ENCODE results near the gene ODF2L. TPM values are rescaled to one million over a fixed set of nuclear protein-coding genes. Genes with fewer than 3 reads are reported as not detected.

ODF2L gene
- total RNA-seq, 4 donors from 2014 or later = 9.2 to 30.8 (median 21.4) TPM

DNA sequence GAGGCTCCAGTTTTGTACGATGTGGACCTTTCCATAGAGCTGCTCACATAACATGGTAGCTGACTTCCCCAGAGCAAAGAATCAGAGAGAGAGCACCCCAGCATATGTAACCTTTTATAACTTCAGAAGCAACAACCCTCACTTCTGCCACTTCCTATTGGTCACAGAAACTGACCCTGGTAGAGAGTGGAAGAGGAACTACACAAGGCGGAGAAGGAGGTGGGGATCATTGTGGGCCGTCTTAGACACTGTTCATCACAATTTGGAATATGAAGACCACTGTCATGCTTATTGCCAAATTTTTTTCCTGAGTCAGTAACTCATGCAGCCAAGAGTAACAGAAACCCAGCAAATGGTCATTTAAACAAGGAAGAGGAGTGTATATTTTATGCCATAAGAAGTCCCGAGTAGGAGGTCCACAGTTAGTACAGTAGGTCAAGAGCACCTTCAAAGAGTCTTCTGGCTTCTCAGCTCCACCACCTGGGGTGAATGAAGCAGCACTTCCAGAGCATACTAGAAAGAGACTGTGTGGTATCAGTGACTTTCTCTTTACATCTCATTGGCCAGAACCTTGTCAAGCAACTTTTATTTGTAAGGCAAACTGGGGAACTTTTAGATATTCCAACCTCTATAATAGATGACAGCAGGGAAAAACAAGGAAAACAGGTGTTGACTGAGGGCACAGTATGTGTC lies 71.8 kb downstream of the ODF2L start:
- ATAC-seq = no peak
- 77 to 93% methylated on average over 4 of the region's 4 CpGs for WGBS, 2 donors (ENCODE audit: low coverage in 1 of 2)
- Histone ChIP-seq H3K4me3 (no peak overlapping the region), H3K4me1 (no peaks in the 10 kb centered on the region), H3K36me3 (no peaks in the 10 kb centered on the region), H3K9me3 (no peaks in the 10 kb centered on the region), H3K27ac (no peak overlapping the region), H3K27me3 (no peaks in the 10 kb centered on the region)
- no peak for TF ChIP-seq POLR2A (IDR thresholded peaks at IDR 0.05)
- no peak for TF ChIP-seq POLR2AphosphoS5 (IDR thresholded peaks at IDR 0.05)
- TF ChIP-seq, protein P1, sequence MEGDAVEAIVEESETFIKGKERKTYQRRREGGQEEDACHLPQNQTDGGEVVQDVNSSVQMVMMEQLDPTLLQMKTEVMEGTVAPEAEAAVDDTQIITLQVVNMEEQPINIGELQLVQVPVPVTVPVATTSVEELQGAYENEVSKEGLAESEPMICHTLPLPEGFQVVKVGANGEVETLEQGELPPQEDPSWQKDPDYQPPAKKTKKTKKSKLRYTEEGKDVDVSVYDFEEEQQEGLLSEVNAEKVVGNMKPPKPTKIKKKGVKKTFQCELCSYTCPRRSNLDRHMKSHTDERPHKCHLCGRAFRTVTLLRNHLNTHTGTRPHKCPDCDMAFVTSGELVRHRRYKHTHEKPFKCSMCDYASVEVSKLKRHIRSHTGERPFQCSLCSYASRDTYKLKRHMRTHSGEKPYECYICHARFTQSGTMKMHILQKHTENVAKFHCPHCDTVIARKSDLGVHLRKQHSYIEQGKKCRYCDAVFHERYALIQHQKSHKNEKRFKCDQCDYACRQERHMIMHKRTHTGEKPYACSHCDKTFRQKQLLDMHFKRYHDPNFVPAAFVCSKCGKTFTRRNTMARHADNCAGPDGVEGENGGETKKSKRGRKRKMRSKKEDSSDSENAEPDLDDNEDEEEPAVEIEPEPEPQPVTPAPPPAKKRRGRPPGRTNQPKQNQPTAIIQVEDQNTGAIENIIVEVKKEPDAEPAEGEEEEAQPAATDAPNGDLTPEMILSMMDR (IDR thresholded peaks at IDR 0.05) = no peak
- TF ChIP-seq EP300 (IDR thresholded peaks at IDR 0.05) = no peak

DNA sequence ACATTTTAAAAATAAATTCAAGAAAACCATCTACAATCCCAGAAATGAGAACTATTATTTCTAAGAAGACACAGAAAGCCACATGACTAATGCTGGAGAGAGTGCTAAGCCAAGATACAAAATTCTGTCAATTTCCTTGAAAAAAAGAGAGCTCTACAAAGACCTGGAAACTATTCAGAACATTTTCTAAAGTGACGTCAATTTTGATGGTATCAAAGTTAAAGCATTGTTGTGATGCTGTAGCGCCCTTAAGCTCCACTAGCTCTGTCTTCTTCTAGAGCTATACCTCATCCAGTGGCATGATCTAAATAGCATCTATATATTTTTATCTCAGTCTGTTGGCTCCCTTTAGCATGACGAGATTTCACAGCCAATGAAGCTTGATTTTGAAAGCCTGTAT lies 73.9 kb downstream of the ODF2L start:
- Histone ChIP-seq H3K4me3 (no peak overlapping the region), H3K27me3 (no peaks in the 10 kb centered on the region), H3K9me3 (no peaks in the 10 kb centered on the region), H3K36me3 (no peaks in the 10 kb centered on the region), H3K27ac (no peak overlapping the region), H3K4me1 (no peaks in the 10 kb centered on the region)
- ATAC-seq = no peak
- 86 to 89% methylated on average over 3 of the region's 3 CpGs for WGBS, 2 donors (ENCODE audit: low coverage in 1 of 2)
- TF ChIP-seq EP300 (IDR thresholded peaks at IDR 0.05) = no peak
- TF ChIP-seq, protein P1 (IDR thresholded peaks at IDR 0.05) = no peak
- no peak for TF ChIP-seq POLR2A (IDR thresholded peaks at IDR 0.05)
- no peak for TF ChIP-seq POLR2AphosphoS5 (IDR thresholded peaks at IDR 0.05)

DNA sequence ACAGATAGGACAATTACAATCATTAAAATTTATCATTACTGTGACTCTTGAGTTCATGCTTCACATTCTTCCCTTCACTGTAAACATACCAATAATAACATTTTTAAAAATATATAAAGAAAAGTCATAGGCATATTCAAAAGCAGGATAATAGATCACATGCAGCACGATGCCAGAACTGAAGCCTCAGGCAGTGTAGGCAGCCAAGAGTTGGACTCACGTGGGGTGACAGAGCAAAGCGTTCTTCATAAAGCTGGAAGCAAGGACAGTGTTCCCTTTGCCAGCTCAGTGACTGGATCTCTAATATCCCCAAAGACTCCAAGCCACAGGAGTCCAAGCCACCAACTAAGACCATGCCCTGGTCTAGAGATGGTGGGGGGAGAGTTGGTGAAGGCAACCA lies 77.7 kb downstream of the ODF2L start:
- no peak overlapping the region for H3K27ac ChIP-seq
- no peaks in the 10 kb centered on the region for H3K36me3 ChIP-seq
- H3K27me3 ChIP-seq = no peaks in the 10 kb centered on the region
- H3K9me3 ChIP-seq = no peaks in the 10 kb centered on the region
- no peaks in the 10 kb centered on the region for H3K4me1 ChIP-seq
- WGBS, 2 donors (ENCODE audit: low coverage in 1 of 2) = 20 to 72% methylated on average over 1 to 3 of the region's 3 CpGs
- H3K4me3 ChIP-seq = no peak overlapping the region
- no peak for TF ChIP-seq POLR2A (IDR thresholded peaks at IDR 0.05)
- no peak for TF ChIP-seq EP300 (IDR thresholded peaks at IDR 0.05)
- TF ChIP-seq, protein P1 (IDR thresholded peaks at IDR 0.05) = no peak
- no peak for TF ChIP-seq POLR2AphosphoS5 (IDR thresholded peaks at IDR 0.05)
- ATAC-seq = no peak

DNA sequence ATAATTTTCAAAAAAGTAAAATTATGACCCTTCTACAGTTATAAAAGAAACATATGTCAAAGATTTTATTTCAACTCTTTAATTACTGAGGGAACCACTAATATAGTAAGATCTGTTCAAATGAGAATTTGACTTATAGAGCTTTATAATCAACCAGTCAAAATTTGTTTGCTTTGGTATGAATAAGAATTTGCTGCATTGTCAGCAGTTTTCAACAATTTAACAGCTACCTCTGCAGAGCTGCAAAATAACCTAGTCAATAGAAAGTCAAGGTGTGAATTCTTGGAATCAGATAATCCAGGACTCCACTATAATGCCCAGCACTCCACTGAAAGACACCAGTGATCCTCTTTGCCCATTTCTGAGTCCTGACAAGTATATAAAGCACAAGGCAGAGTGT lies 78.2 kb downstream of the ODF2L start:
- H3K4me3 ChIP-seq = no peak overlapping the region
- no peak overlapping the region for H3K27ac ChIP-seq
- TF ChIP-seq, protein P1 (IDR thresholded peaks at IDR 0.05) = no peak
- TF ChIP-seq POLR2AphosphoS5 (IDR thresholded peaks at IDR 0.05) (no peak), EP300 (IDR thresholded peaks at IDR 0.05) (no peak), POLR2A (IDR thresholded peaks at IDR 0.05) (no peak)
- no peak for ATAC-seq
- H3K4me1 ChIP-seq = no peaks in the 10 kb centered on the region
- H3K9me3 ChIP-seq = no peaks in the 10 kb centered on the region
- H3K36me3 ChIP-seq = no peaks in the 10 kb centered on the region
- no peaks in the 10 kb centered on the region for H3K27me3 ChIP-seq

DNA sequence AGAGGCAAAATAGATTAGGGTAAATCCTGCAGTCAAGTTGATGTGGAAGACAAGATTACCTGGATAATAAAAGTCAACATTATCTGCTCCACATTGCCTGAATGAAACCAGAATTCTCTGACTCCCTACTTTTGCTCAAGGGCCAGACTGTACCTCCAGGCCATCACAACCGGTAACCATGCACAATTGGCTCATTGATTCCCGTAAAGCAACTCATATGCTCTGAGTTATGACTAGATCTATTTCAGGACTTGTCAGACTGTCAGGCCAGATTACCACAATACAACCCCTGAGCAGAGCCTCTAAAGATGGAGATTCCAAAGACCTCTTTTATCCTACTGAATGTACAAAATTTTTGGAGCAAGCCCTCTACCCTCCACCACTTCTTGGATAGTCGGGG lies 90.4 kb downstream of the ODF2L start:
- WGBS, 2 donors (ENCODE audit: low coverage in 1 of 2) = 84 to 92% methylated on average over 3 of the region's 3 CpGs
- Histone ChIP-seq H3K27ac (no peak overlapping the region), H3K9me3 (no peaks in the 10 kb centered on the region), H3K4me3 (no peak overlapping the region), H3K27me3 (no peaks in the 10 kb centered on the region), H3K4me1 (no peaks in the 10 kb centered on the region), H3K36me3 (no peaks in the 10 kb centered on the region)
- ATAC-seq = no peak
- TF ChIP-seq POLR2A (IDR thresholded peaks at IDR 0.05) (no peak), POLR2AphosphoS5 (IDR thresholded peaks at IDR 0.05) (no peak)
- TF ChIP-seq, protein P1 (IDR thresholded peaks at IDR 0.05) = no peak

All from gastroesophageal sphincter (tissue), 4 donors.